Smooth muscle cell (in vitro differentiated cells): ENCODE data around the gene EHMT2. TPM values are rescaled to one million over a fixed set of nuclear protein-coding genes. Genes with fewer than 3 reads are reported as not detected.
A peak's percentile ranks its signal among the peaks of the same experiment; 100 is the strongest.
"Not testable (repeated sequence)": the region's sequence is repeated elsewhere in the genome, so short reads cannot be mapped to it uniquely, and the experiment has no call there.

Experiments
- DNase-seq: peaks from one replicate; lab custom pipeline; 2025; ENCODE audit not compliant: unreplicated experiment; lab: John Stamatoyannopoulos, UW
- H2AFZ ChIP-seq: fragments of 200-600 bp; sonication (generic); 2 replicates; pipeline ENCODE4 v1.6.0; 2016; ENCODE audit warnings: antibody characterized with exemption, low read depth, mild to moderate bottlenecking
- H3F3A ChIP-seq: fragments of 200-600 bp; sonication (generic); 2 replicates; pipeline ENCODE4 v1.6.0; 2017; ENCODE audit warnings: antibody characterized with exemption, low read depth
- H3K27ac ChIP-seq: fragments of 200-600 bp; sonication (generic); 2 replicates; pipeline ENCODE4 v1.5.1; 2016; ENCODE audit warnings: low read depth, mild to moderate bottlenecking
- H3K27me3 ChIP-seq: fragments of 200-600 bp; sonication (generic); 2 replicates; pipeline ENCODE4 v1.6.1; 2016; ENCODE audit warnings: low read depth, mild to moderate bottlenecking
- H3K36me3 ChIP-seq: fragments of 200-600 bp; sonication (generic); 2 replicates; pipeline ENCODE4 v1.5.1; 2016; ENCODE audit warnings: low read depth
- H3K4me1 ChIP-seq: fragments of 200-600 bp; sonication (generic); 2 replicates; pipeline ENCODE4 v1.5.1; 2016; ENCODE audit warnings: low read depth
- H3K4me2 ChIP-seq: fragments of 200-600 bp; sonication (generic); 2 replicates; pipeline ENCODE4 v1.6.0; 2016; ENCODE audit warnings: mild to moderate bottlenecking
- H3K4me3 ChIP-seq: fragments of 200-600 bp; sonication (generic); 2 replicates; pipeline ENCODE4 v1.5.1; 2016; ENCODE audit warnings: mild to moderate bottlenecking
- H3K79me2 ChIP-seq: fragments of 200-600 bp; sonication (generic); 2 replicates; pipeline ENCODE4 v1.6.0; 2016; ENCODE audit warnings: low read depth, mild to moderate bottlenecking
- H3K9ac ChIP-seq: fragments of 200-600 bp; sonication (generic); 2 replicates; pipeline ENCODE4 v1.6.0; 2016; ENCODE audit warnings: low read depth
- H3K9me3 ChIP-seq: fragments of 200-600 bp; sonication (generic); replicated peaks from 2 replicates; pipeline ENCODE4 v1.5.1; 2016; ENCODE audit warnings: low read depth
- H4K20me1 ChIP-seq: fragments of 200-600 bp; sonication (generic); 2 replicates; pipeline ENCODE4 v1.6.0; 2016; ENCODE audit warnings: low read depth
- WGBS: methylation state at CpG from one replicate; pipeline ENCODE4 v1.1.7; 2016; ENCODE audit warnings: low lambda C conversion rate; 5-methylcytosine and 5-hydroxymethylcytosine counted together
- polyA plus RNA-seq: library from polyadenylated mRNA; unstranded; fragments of >200 nt; fragmentation: Nextera tagmentation; extraction: Ambion mirVana; gene quantifications from 2 replicates; pipeline ENCODE4 v1.2.1, GENCODE V29; 2016
- total RNA-seq: library from RNA; depleted of rRNA; stranded (reverse); fragments of >200 nt; gene quantifications from 2 replicates; pipeline ENCODE4 v1.2.3, GENCODE V29; 2014
- TF ChIP-seq, protein P1 (sequence below): fragments of 200-600 bp; sonication (generic); IDR thresholded peaks from 2 replicates; pipeline ENCODE4 v1.5.1; 2017; ENCODE audit warnings: borderline replicate concordance, mild to moderate bottlenecking, antibody characterized with exemption; ENCODE audit not compliant: insufficient read depth, poor library complexity, severe bottlenecking

Gene EHMT2
- total and polyA plus RNA-seq, 2 experiments from 2014 or later: 17.6 to 33.9 TPM

DNA sequence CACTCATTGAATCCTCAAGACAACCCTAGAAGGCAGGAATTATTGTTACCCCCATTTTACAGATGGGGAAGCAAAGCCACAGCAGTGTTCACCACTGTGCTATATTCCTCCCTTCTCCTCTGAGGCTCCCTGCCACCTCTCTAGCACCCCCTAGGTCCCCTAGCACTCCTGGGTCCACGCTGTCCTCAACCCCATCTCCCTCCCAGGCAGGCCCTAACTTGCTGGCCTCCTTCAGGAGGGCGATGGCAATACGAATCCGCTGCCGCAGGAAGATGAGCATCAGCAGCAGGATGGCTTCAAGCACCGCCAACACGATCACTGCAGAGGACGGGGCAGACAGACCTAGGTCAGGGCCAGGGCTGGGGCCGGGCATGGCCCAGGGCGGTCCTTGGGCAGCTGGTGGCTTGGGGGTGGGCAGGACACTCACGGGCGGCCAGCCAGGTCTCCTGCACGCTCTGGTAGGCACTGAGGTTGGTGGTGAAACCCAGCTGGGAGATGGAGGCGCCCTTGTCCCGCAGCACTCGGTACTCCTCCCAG is 27.0 kb downstream of the EHMT2 start:
- peaks cover 6% of the 10 kb centered on the region for H3K4me1 ChIP-seq
- 77% methylated on average over 16 of the region's 16 CpGs for WGBS
- H2AFZ ChIP-seq: peak overlapping the region; percentile 87
- H3K79me2 ChIP-seq: no peaks in the 10 kb centered on the region
- H3K4me2 ChIP-seq: peak overlapping the region; percentile 26
- TF ChIP-seq, protein P1, sequence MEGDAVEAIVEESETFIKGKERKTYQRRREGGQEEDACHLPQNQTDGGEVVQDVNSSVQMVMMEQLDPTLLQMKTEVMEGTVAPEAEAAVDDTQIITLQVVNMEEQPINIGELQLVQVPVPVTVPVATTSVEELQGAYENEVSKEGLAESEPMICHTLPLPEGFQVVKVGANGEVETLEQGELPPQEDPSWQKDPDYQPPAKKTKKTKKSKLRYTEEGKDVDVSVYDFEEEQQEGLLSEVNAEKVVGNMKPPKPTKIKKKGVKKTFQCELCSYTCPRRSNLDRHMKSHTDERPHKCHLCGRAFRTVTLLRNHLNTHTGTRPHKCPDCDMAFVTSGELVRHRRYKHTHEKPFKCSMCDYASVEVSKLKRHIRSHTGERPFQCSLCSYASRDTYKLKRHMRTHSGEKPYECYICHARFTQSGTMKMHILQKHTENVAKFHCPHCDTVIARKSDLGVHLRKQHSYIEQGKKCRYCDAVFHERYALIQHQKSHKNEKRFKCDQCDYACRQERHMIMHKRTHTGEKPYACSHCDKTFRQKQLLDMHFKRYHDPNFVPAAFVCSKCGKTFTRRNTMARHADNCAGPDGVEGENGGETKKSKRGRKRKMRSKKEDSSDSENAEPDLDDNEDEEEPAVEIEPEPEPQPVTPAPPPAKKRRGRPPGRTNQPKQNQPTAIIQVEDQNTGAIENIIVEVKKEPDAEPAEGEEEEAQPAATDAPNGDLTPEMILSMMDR: no peak
- H3K9ac ChIP-seq: no peak overlapping the region
- DNase-seq: no peak
- no peaks in the 10 kb centered on the region for H4K20me1 ChIP-seq
- H3K27ac ChIP-seq: no peak overlapping the region
- no peaks in the 10 kb centered on the region for H3K36me3 ChIP-seq
- no peak overlapping the region for H3K4me3 ChIP-seq
- H3F3A ChIP-seq: no peaks in the 10 kb centered on the region
- H3K27me3 ChIP-seq: no peaks in the 10 kb centered on the region
- H3K9me3 ChIP-seq: no peaks in the 10 kb centered on the region

- Histone ChIP-seq H3K9me3 (no peaks in the 10 kb centered on the region), H3K36me3 (no peaks in the 10 kb centered on the region), H3F3A (no peaks in the 10 kb centered on the region), H3K27ac (no peak overlapping the region), H3K9ac (no peak overlapping the region), H3K27me3 (no peaks in the 10 kb centered on the region), H3K4me2 (no peak overlapping the region), H2AFZ (no peak overlapping the region), H3K4me3 (no peak overlapping the region), H3K4me1 (peaks cover 8% of the 10 kb centered on the region), H4K20me1 (no peaks in the 10 kb centered on the region), H3K79me2 (no peaks in the 10 kb centered on the region)
- 88% methylated on average over 8 of the region's 8 CpGs for WGBS
- no peak for DNase-seq
- TF ChIP-seq, protein P1: no peak
These were observed 28.2 kb downstream of the EHMT2 start for GRCh38 chr6:31869343-31869742.

DNA sequence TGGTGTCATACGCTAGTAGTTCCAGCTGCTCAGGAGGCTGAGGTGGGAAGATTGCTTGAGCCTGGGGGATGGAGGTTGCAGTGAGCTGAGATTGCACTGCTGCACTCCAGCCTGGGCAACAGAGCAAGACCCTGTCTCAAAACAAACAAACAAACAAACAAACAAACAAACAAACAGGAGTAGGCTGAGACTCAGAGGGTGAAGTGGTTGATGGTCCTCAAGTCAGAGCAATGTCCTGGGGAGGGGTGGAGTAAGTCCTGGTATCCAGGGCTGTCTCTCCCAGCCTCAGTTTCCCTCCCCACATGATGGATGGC is 28.9 kb downstream of the EHMT2 start:
- H3K79me2 ChIP-seq, H2AFZ ChIP-seq, H4K20me1 ChIP-seq, H3K9me3 ChIP-seq, DNase-seq, H3K27ac ChIP-seq, H3K4me2 ChIP-seq, H3K36me3 ChIP-seq, H3F3A ChIP-seq, H3K27me3 ChIP-seq, H3K4me3 ChIP-seq, H3K9ac ChIP-seq: not testable (repeated sequence)
- 94% methylated on average over 1 of the region's 1 CpG for WGBS
- H3K4me1 ChIP-seq: peaks cover 13% of the 10 kb centered on the region

DNA sequence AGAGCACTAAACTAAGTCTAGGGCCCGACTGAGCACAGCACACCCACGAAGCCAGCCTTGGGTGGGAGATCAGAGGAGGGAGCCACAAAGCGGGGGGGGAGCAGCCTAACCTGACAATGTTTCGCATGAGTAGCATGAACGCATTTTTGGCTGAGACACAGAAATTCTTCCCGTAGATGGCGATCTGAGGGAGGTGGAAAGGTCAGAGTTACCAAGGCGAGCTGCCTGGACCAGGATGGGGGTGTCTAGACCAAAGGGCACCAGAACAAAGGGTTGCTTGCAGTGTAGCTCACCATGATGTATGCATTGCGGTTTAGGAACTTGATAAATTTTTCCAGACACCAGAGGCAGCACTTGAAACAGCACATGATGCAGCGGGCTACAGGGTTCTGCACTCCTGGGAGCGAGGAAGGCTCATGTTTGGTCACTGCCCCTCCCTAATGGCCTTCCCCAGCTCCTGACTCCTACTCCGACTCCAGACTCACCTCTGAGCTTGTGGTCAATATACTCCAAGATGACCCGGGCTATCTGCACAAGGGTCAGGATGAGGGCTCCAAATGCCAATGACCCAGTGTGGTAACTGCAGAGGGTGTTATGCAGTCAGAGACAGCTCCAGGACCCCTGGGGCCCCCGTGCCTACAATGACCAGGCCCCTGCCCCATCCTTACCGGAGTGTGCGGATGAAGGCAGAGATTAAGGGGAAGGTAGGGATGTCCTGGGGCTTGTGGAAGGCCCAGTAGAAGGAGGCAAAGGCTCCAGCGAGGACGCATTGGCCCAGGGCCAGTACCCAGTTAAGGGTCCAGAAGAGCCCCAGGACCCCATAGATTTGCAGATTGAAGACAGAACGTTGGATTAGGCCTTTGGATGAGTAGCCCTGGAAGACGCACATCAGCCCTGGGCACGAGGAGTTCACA is 32.0 kb downstream of the EHMT2 start:
- Histone ChIP-seq H4K20me1 (no peaks in the 10 kb centered on the region), H3K4me3 (no peak overlapping the region), H3K27ac (no peak overlapping the region), H3K4me2 (no peak overlapping the region), H3K79me2 (peaks cover 10% of the 10 kb centered on the region), H2AFZ (no peak overlapping the region), H3K36me3 (no peaks in the 10 kb centered on the region), H3K27me3 (no peaks in the 10 kb centered on the region), H3K9ac (no peak overlapping the region), H3K4me1 (peaks cover 11% of the 10 kb centered on the region), H3K9me3 (no peaks in the 10 kb centered on the region), H3F3A (no peaks in the 10 kb centered on the region)
- no peak for DNase-seq
- TF ChIP-seq, protein P1: no peak
- 90% methylated on average over 21 of the region's 21 CpGs for whole genome bisulfite sequencing
